ENCODE measurements around the gene SYNPO. TPM values are rescaled to one million over a fixed set of nuclear protein-coding genes. Genes with fewer than 3 reads are reported as not detected.

Gene SYNPO
- total RNA-seq, 1 donor from 2014 or later: 174 TPM

GRCh38 chr5:150624334-150625163 lies 15.9 kb upstream of the SYNPO start:
- DNase-seq (ENCODE audit: low spot score): no peak

- no peak for DNase-seq (ENCODE audit: low spot score)
These were observed 15.3 kb upstream of the SYNPO start for GRCh38 chr5:150625164-150625535.

- no peak for DNase-seq (ENCODE audit: low spot score)
These were observed 14.4 kb upstream of the SYNPO start for GRCh38 chr5:150625831-150626746.

GRCh38 chr5:150626853-150627276 lies 13.6 kb upstream of the SYNPO start:
- DNase-seq (ENCODE audit: low spot score): no peak

GRCh38 chr5:150627731-150628545 lies 12.5 kb upstream of the SYNPO start:
- DNase-seq (ENCODE audit: low spot score): no peak

- DNase-seq (ENCODE audit: low spot score): no peak
These were observed 11.4 kb upstream of the SYNPO start for GRCh38 chr5:150628936-150629485.

- DNase-seq (ENCODE audit: low spot score): no peak
These were observed 10.4 kb upstream of the SYNPO start for GRCh38 chr5:150630016-150630415.

GRCh38 chr5:150630461-150631325 lies 9.8 kb upstream of the SYNPO start:
- no peak for DNase-seq (ENCODE audit: low spot score)

GRCh38 chr5:150631326-150631701 lies 9.1 kb upstream of the SYNPO start:
- DNase-seq (ENCODE audit: low spot score): no peak

GRCh38 chr5:150632305-150633160 lies 7.9 kb upstream of the SYNPO start:
- no peak for DNase-seq (ENCODE audit: low spot score)

- DNase-seq (ENCODE audit: low spot score): no peak
These were observed 7.0 kb upstream of the SYNPO start for GRCh38 chr5:150633429-150633828.

GRCh38 chr5:150636391-150637244 lies 3.8 kb upstream of the SYNPO start:
- DNase-seq (ENCODE audit: low spot score): no peak

GRCh38 chr5:150637245-150638052 lies 3.0 kb upstream of the SYNPO start:
- DNase-seq (ENCODE audit: low spot score): no peak

GRCh38 chr5:150638053-150638444 lies 2.4 kb upstream of the SYNPO start:
- DNase-seq (ENCODE audit: low spot score): no peak

GRCh38 chr5:150638488-150639376 lies 1.7 kb upstream of the SYNPO start:
- DNase-seq (ENCODE audit: low spot score): no peak

GRCh38 chr5:150639377-150639692 lies 1.1 kb upstream of the SYNPO start:
- no peak for DNase-seq (ENCODE audit: low spot score)

All from mesenteric fat pad (tissue), 1 donor.